ENCODE data around the gene ITPR3.
"Not testable (repeated sequence)": the region's sequence is repeated elsewhere in the genome, so short reads cannot be mapped to it uniquely, and the experiment has no call there.

ITPR3 gene

GRCh38 chr6:33616113-33616512, 5.0 kb upstream of the ITPR3 start:
- no peak for DNase-seq

- DNase-seq = no peak
Measured at GRCh38 chr6:33616913-33617312, 4.2 kb upstream of the ITPR3 start.

- DNase-seq = no peak
Measured at GRCh38 chr6:33619166-33619840, 1.8 kb upstream of the ITPR3 start.

- peak; percentile 15 to 39 for DNase-seq
Measured at GRCh38 chr6:33620158-33620855, 815 bp upstream of the ITPR3 start.

- no peak for DNase-seq
Measured at GRCh38 chr6:33621711-33622388, 728 bp downstream of the ITPR3 start.

GRCh38 chr6:33622456-33623431, 1.6 kb downstream of the ITPR3 start:
- DNase-seq = no peak

- DNase-seq = no peak
Measured at GRCh38 chr6:33623895-33624381, 2.8 kb downstream of the ITPR3 start.

GRCh38 chr6:33624856-33625255, 3.7 kb downstream of the ITPR3 start:
- no peak for DNase-seq

- no peak for DNase-seq
Measured at GRCh38 chr6:33627876-33628275, 6.8 kb downstream of the ITPR3 start.

- DNase-seq = no peak
Measured at GRCh38 chr6:33628401-33628964, 7.4 kb downstream of the ITPR3 start.

GRCh38 chr6:33630014-33630413, 8.9 kb downstream of the ITPR3 start:
- no peak for DNase-seq

- not testable (repeated sequence) for DNase-seq
Measured at GRCh38 chr6:33631521-33631920, 10.4 kb downstream of the ITPR3 start.

- DNase-seq = no peak
Measured at GRCh38 chr6:33631971-33632557, 10.9 kb downstream of the ITPR3 start.

GRCh38 chr6:33632558-33633039, 11.5 kb downstream of the ITPR3 start:
- peak in 1 of 2 donors; percentile 3 for DNase-seq

- DNase-seq = no peak
Measured at GRCh38 chr6:33633084-33633461, 12.0 kb downstream of the ITPR3 start.

GRCh38 chr6:33633462-33634158, 12.5 kb downstream of the ITPR3 start:
- peak in 1 of 2 donors; percentile 36 for DNase-seq

GRCh38 chr6:33634161-33634727, 13.1 kb downstream of the ITPR3 start:
- DNase-seq = no peak

- DNase-seq = no peak
Measured at GRCh38 chr6:33634946-33635345, 13.8 kb downstream of the ITPR3 start.

GRCh38 chr6:33636655-33637054, 15.5 kb downstream of the ITPR3 start:
- DNase-seq = no peak

GRCh38 chr6:33638556-33638955, 17.4 kb downstream of the ITPR3 start:
- no peak for DNase-seq

GRCh38 chr6:33639559-33639958, 18.4 kb downstream of the ITPR3 start:
- DNase-seq = no peak

Measured in bone marrow (tissue), 2 donors.